HFFc6 (cell line): ENCODE measurements around the gene NOX5. TPM values are rescaled to one million over a fixed set of nuclear protein-coding genes. Genes with fewer than 3 reads are reported as not detected.
A peak's percentile ranks its signal among the peaks of the same experiment; 100 is the strongest.

ENCODE experiments used
- DNase-seq: peaks from one replicate; pipeline ENCODE4 v3.0.0-alpha.2; 2018
- H3K27ac Mint-ChIP-seq: 2 replicates; pipeline ENCODE4 v1.8.0; 2020; ENCODE audit warnings: mild to moderate bottlenecking, mixed read lengths
- H3K27me3 Mint-ChIP-seq: 2 replicates; pipeline ENCODE4 v1.8.0; 2021; ENCODE audit warnings: mild to moderate bottlenecking, moderate library complexity, mixed read lengths; ENCODE audit not compliant: insufficient read depth
- H3K36me3 Mint-ChIP-seq: 2 replicates; pipeline ENCODE4 v1.8.0; 2021; ENCODE audit warnings: low read depth, mixed read lengths
- H3K4me1 Mint-ChIP-seq: 2 replicates; pipeline ENCODE4 v1.8.0; 2020; ENCODE audit warnings: low read depth, mixed read lengths
- H3K4me3 Mint-ChIP-seq: 2 replicates; pipeline ENCODE4 v1.8.0; 2020; ENCODE audit warnings: mild to moderate bottlenecking, moderate library complexity, mixed read lengths
- H3K9me3 Mint-ChIP-seq: 2 replicates; pipeline ENCODE4 v1.8.0; 2020; ENCODE audit warnings: mild to moderate bottlenecking, mixed read lengths
- total RNA-seq, 6 experiments: library from RNA; stranded (reverse); fragmentation: NEBNext Ultra II Directional; extraction: Animal tissue kit (Norgen Biotek cat#: 25700); gene quantifications; 2 replicates in 1 of 6; 3 replicates in 5 of 6; pipeline ENCODE4 v1.2.3, GENCODE V29; 2021
- TF ChIP-seq, protein P1 (sequence below): fragments of 200-600 bp; sonication (generic); IDR thresholded peaks from 2 replicates; pipeline ENCODE4 v1.5.0; 2021; ENCODE audit warnings: antibody characterized with exemption, mild to moderate bottlenecking

The NOX5 gene
- total RNA-seq, 6 experiments from 2014 or later = 0.19 to 0.77 (median 0.64) TPM

DNA sequence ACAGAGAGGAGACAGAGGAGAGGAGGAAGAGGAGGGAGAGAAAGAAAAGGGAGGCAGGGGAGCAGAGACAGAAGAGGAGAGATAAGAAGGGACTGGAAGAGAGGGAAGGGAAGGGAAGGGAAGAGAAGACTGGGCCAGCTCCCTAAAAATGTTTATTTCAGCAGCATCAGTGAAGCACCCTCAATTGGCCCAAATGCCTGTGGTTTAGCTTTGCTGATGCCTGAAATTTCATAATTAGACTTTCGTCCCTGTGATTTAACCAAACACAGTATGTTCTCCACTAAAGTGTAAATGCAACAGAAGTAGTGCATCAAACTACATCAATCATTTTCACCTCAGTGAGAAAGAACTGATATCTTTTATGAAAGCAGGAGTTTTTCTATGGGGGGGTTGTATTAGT, 55.9 kb downstream of the NOX5 start:
- Mint-ChIP-seq H3K27ac (no peak overlapping the region), H3K9me3 (peaks cover 14% of the 10 kb centered on the region), H3K4me3 (no peak overlapping the region), H3K4me1 (peaks cover 18% of the 10 kb centered on the region), H3K36me3 (peaks cover 13% of the 10 kb centered on the region; the same call in 1 of the 2 replicates), H3K27me3 (peaks cover 5% of the 10 kb centered on the region)
- DNase-seq = no peak
- TF ChIP-seq, protein P1, sequence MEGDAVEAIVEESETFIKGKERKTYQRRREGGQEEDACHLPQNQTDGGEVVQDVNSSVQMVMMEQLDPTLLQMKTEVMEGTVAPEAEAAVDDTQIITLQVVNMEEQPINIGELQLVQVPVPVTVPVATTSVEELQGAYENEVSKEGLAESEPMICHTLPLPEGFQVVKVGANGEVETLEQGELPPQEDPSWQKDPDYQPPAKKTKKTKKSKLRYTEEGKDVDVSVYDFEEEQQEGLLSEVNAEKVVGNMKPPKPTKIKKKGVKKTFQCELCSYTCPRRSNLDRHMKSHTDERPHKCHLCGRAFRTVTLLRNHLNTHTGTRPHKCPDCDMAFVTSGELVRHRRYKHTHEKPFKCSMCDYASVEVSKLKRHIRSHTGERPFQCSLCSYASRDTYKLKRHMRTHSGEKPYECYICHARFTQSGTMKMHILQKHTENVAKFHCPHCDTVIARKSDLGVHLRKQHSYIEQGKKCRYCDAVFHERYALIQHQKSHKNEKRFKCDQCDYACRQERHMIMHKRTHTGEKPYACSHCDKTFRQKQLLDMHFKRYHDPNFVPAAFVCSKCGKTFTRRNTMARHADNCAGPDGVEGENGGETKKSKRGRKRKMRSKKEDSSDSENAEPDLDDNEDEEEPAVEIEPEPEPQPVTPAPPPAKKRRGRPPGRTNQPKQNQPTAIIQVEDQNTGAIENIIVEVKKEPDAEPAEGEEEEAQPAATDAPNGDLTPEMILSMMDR = no peak

DNA sequence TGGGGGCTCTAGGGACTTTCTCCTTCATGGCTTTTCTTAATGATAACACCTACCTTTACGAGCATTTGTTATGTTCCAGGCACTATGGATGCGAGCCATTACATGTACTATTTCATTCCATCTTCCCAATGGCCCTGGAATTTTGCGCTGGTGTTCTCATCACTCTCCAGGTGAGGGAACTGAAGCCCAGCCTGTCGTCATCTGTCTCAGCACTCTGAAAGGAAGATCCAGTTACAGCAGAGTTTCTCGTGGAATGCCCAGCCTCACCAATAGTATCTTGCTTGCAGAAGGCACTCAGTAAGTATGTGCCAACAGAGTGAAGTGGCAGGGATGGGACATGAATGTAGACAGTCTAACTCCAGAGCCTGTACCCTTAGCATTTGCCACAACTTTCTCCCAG, 56.8 kb downstream of the NOX5 start:
- Mint-ChIP-seq H3K4me1 (peaks cover 18% of the 10 kb centered on the region), H3K9me3 (peaks cover 14% of the 10 kb centered on the region), H3K27ac (no peak overlapping the region), H3K4me3 (no peak overlapping the region), H3K36me3 (peaks cover 13% of the 10 kb centered on the region; the same call in 1 of the 2 replicates), H3K27me3 (peaks cover 5% of the 10 kb centered on the region)
- no peak for DNase-seq
- TF ChIP-seq, protein P1 = no peak

DNA sequence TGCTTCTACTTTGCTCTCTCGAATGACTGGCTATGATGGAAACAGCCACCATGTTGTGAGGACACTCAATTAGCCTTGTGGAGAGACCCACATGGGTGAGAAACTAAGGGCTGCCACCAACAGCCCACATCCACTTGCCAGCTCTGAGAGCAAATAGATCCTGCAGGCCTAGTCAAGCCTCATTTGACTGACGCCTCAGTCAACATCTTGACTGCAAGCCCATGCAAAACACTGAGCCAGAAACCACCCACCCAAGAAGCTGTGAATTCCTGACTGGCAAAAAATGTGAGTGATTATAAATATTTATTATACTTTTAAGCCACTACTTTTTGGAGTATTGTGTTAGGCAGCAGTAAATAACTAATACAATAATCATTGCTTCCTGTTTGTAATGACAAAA, 58.4 kb downstream of the NOX5 start:
- Mint-ChIP-seq H3K9me3 (peaks cover 11% of the 10 kb centered on the region), H3K36me3 (peaks cover 10% of the 10 kb centered on the region; the same call in 1 of the 2 replicates), H3K27me3 (peaks cover 5% of the 10 kb centered on the region), H3K27ac (no peak overlapping the region), H3K4me1 (peaks cover 18% of the 10 kb centered on the region), H3K4me3 (no peak overlapping the region)
- DNase-seq = no peak
- TF ChIP-seq, protein P1 = no peak

DNA sequence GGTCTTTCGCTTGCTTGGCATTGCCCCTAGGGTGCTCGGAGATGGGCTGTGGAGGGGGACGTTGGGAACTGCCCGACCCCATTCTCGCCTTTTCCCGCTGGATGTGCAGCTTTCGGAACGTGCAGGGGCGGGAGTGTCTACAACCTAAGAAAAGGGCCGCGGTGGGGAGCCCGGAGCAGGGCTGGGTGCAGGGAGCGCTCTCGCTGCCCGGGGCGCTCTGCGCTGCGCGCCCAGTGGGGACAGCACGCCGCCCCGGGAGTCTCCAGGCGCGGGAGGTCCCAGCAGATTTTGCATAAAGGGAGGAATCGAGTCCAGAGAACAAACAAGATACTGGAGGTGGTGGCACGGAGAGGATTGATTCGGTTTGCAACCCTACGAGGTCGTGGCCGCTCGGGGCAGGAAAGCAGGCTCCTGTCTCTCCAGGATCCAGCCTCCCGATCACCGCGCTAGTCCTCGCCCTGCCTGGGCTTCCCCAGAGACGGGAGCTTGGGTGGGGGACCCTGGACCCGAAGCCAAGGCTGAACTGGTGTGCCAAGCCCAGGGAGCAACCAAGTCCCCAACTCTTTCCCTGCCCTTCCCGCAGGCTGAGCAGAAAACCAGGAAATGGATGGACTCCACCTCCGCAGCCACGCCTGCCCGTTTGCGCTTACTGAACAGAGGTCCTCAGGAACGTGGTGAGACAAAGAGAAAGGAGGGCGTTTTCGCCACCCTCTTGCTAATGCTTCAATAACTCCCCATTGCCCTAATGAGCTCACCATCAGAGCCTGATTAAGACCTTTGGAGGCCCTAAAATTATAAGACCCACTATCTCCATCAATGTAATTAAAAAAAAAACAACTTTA, 59.7 kb downstream of the NOX5 start:
- H3K9me3 Mint-ChIP-seq = peaks cover 4% of the 10 kb centered on the region
- peak overlapping the region; percentile 41 for H3K27ac Mint-ChIP-seq
- H3K4me3 Mint-ChIP-seq = peak overlapping the region; percentile 86
- DNase-seq = peak; percentile 24
- 0 out of 2 replicates have a peak, but pooled peaks cover 4% of the 10 kb centered on the region for H3K36me3 Mint-ChIP-seq
- H3K27me3 Mint-ChIP-seq = peaks cover 5% of the 10 kb centered on the region
- peaks cover 18% of the 10 kb centered on the region for H3K4me1 Mint-ChIP-seq
- TF ChIP-seq, protein P1 = peak; percentile 23; the same call in 1 of the 2 replicates

DNA sequence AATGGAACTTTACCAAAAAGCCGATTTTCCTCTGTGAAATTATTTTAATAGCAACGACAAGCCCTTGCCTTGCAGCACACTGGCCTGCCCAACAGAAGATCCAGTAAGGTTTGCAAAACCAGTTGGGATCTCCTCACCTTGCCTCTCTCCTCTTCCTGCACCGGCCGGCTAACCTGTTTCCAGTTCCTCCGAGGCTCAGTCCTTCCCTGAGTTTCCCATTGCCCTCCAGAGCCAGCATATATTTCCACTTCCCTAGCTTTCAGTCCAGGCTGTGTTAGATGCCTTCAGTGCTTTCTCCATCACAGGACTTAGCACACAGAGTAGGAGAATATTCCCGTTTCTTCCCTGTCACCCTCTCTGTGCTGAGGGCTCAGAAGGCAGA, 60.3 kb downstream of the NOX5 start:
- no peak for DNase-seq
- TF ChIP-seq, protein P1 = no peak
- H3K9me3 Mint-ChIP-seq = peaks cover 4% of the 10 kb centered on the region
- H3K27ac Mint-ChIP-seq = peak overlapping the region; percentile 41
- H3K4me1 Mint-ChIP-seq = peaks cover 18% of the 10 kb centered on the region
- 0 out of 2 replicates have a peak, but pooled peaks cover 4% of the 10 kb centered on the region for H3K36me3 Mint-ChIP-seq
- H3K27me3 Mint-ChIP-seq = peaks cover 5% of the 10 kb centered on the region
- peak overlapping the region; percentile 86 for H3K4me3 Mint-ChIP-seq
